ENCODE data around the gene GPC6. TPM values are rescaled to one million over a fixed set of nuclear protein-coding genes. Genes with fewer than 3 reads are reported as not detected.

Gene GPC6
- total RNA-seq, 4 donors from 2014 or later = 6.7 to 67.2 (median 11.1) TPM

GRCh38 chr13:93848247-93848646, 621.6 kb downstream of the GPC6 start:
- Histone ChIP-seq H3K9me3 (no peaks in the 10 kb centered on the region), H3K4me1 (no peaks in the 10 kb centered on the region)
- intact Hi-C loops (cut with DNase I; ENCODE audit: low total_unique reads) = no loop called here

GRCh38 chr13:93851236-93851635, 624.6 kb downstream of the GPC6 start:
- H3K27me3 ChIP-seq = no peaks in the 10 kb centered on the region
- intact Hi-C loops (cut with DNase I; ENCODE audit: low total_unique reads) = no loop called here

More at GRCh38 chr13:93848247-93848646, 621.6 kb downstream of the GPC6 start:
- H3K36me3 ChIP-seq = no peaks in the 10 kb centered on the region
- no peak overlapping the region for H3K27ac ChIP-seq
- no peak for DNase-seq
- no peak overlapping the region for H3K4me3 ChIP-seq
- H3K27me3 ChIP-seq = no peaks in the 10 kb centered on the region
- no peak for TF ChIP-seq POLR2A (IDR thresholded peaks at IDR 0.05)
- TF ChIP-seq, protein P1, sequence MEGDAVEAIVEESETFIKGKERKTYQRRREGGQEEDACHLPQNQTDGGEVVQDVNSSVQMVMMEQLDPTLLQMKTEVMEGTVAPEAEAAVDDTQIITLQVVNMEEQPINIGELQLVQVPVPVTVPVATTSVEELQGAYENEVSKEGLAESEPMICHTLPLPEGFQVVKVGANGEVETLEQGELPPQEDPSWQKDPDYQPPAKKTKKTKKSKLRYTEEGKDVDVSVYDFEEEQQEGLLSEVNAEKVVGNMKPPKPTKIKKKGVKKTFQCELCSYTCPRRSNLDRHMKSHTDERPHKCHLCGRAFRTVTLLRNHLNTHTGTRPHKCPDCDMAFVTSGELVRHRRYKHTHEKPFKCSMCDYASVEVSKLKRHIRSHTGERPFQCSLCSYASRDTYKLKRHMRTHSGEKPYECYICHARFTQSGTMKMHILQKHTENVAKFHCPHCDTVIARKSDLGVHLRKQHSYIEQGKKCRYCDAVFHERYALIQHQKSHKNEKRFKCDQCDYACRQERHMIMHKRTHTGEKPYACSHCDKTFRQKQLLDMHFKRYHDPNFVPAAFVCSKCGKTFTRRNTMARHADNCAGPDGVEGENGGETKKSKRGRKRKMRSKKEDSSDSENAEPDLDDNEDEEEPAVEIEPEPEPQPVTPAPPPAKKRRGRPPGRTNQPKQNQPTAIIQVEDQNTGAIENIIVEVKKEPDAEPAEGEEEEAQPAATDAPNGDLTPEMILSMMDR (IDR thresholded peaks at IDR 0.05) = no peak

GRCh38 chr13:93853912-93854311, 627.3 kb downstream of the GPC6 start:
- Histone ChIP-seq H3K36me3 (no peaks in the 10 kb centered on the region), H3K27me3 (no peaks in the 10 kb centered on the region), H3K9me3 (no peaks in the 10 kb centered on the region), H3K27ac (no peak overlapping the region), H3K4me1 (no peaks in the 10 kb centered on the region), H3K4me3 (no peak overlapping the region)
- DNase-seq = no peak
- intact Hi-C loops (cut with DNase I; ENCODE audit: low total_unique reads) = no loop called here
- TF ChIP-seq POLR2A (IDR thresholded peaks at IDR 0.05) = no peak
- TF ChIP-seq, protein P1 (IDR thresholded peaks at IDR 0.05) = no peak

More at GRCh38 chr13:93851236-93851635, 624.6 kb downstream of the GPC6 start:
- no peak for TF ChIP-seq POLR2A (IDR thresholded peaks at IDR 0.05)
- TF ChIP-seq, protein P1 (IDR thresholded peaks at IDR 0.05) = no peak
- Histone ChIP-seq H3K9me3 (no peaks in the 10 kb centered on the region), H3K4me1 (no peaks in the 10 kb centered on the region), H3K36me3 (no peaks in the 10 kb centered on the region), H3K27ac (no peak overlapping the region), H3K4me3 (no peak overlapping the region)
- DNase-seq = no peak

DNA sequence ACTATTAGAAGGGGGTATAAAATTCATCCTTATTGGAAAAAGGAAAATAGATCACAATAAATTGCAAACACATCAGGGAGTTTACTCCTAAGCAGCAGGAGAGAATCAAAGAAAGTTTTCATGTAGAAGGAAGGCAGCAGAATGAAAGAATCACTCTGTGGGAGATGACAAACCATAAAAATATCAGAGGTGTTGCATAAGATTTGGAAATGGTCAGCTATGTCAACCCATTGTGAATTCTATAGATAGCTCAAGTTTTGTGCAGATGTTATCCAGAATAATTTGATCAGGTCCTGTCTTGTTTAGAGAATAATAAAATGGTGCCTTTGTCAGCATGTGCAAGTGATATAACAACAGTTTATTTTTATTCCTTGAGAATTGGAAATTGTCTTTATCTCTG, 630.5 kb downstream of the GPC6 start:
- intact Hi-C loops (cut with DNase I; ENCODE audit: low total_unique reads) = no loop called here
- Histone ChIP-seq H3K4me3 (no peak overlapping the region), H3K27me3 (no peaks in the 10 kb centered on the region), H3K27ac (no peak overlapping the region), H3K36me3 (no peaks in the 10 kb centered on the region), H3K9me3 (no peaks in the 10 kb centered on the region), H3K4me1 (no peaks in the 10 kb centered on the region)
- DNase-seq = no peak
- TF ChIP-seq, protein P1 (IDR thresholded peaks at IDR 0.05) = no peak
- TF ChIP-seq POLR2A (IDR thresholded peaks at IDR 0.05) = no peak

DNA sequence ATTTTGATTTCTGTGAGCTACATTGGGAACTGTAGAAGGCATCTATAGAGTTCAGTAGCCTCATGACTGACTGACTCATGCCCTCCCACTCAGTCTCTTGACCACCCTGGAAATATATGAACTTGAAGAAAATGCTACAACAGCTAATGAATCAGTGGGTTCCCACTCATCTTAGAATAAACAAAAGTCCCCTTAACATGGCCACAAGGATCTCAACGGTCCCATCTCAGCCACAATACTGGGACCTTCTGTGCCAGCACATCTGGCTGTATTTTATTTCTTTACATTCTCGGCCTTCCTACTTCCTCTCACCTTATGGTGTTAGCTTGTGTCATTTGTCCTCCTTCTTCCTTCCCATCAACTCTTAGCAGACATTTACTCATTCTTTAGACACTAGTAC, 633.1 kb downstream of the GPC6 start:
- no peak for TF ChIP-seq POLR2A (IDR thresholded peaks at IDR 0.05)
- TF ChIP-seq, protein P1 (IDR thresholded peaks at IDR 0.05) = no peak
- H3K27me3 ChIP-seq = no peaks in the 10 kb centered on the region
- DNase-seq = no peak
- H3K4me1 ChIP-seq = no peaks in the 10 kb centered on the region
- no peaks in the 10 kb centered on the region for H3K9me3 ChIP-seq
- H3K36me3 ChIP-seq = no peaks in the 10 kb centered on the region
- H3K27ac ChIP-seq = no peak overlapping the region
- no peak overlapping the region for H3K4me3 ChIP-seq
- intact Hi-C loops (cut with DNase I; ENCODE audit: low total_unique reads) = no loop called here

Data from uterus (tissue), 4 donors.